GM12801 (cell line): ENCODE data around the gene DTNA.

Experiments
- TF ChIP-seq, protein P1 (sequence below): IDR thresholded peaks from one replicate; pipeline ENCODE4 v1.5.1; 2011; ENCODE audit warnings: control low read depth; ENCODE audit not compliant: insufficient read length; ENCODE audit errors: extremely low read depth

The DTNA gene

GRCh38 chr18:34834897-34835296, 124.8 kb downstream of the DTNA start:
- TF ChIP-seq, protein P1, sequence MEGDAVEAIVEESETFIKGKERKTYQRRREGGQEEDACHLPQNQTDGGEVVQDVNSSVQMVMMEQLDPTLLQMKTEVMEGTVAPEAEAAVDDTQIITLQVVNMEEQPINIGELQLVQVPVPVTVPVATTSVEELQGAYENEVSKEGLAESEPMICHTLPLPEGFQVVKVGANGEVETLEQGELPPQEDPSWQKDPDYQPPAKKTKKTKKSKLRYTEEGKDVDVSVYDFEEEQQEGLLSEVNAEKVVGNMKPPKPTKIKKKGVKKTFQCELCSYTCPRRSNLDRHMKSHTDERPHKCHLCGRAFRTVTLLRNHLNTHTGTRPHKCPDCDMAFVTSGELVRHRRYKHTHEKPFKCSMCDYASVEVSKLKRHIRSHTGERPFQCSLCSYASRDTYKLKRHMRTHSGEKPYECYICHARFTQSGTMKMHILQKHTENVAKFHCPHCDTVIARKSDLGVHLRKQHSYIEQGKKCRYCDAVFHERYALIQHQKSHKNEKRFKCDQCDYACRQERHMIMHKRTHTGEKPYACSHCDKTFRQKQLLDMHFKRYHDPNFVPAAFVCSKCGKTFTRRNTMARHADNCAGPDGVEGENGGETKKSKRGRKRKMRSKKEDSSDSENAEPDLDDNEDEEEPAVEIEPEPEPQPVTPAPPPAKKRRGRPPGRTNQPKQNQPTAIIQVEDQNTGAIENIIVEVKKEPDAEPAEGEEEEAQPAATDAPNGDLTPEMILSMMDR, result no peak

GRCh38 chr18:34835466-34835865, 125.4 kb downstream of the DTNA start:
- TF ChIP-seq, protein P1, result no peak

- TF ChIP-seq, protein P1, result no peak
Observed at GRCh38 chr18:34837769-34838272, 127.7 kb downstream of the DTNA start.

DNA sequence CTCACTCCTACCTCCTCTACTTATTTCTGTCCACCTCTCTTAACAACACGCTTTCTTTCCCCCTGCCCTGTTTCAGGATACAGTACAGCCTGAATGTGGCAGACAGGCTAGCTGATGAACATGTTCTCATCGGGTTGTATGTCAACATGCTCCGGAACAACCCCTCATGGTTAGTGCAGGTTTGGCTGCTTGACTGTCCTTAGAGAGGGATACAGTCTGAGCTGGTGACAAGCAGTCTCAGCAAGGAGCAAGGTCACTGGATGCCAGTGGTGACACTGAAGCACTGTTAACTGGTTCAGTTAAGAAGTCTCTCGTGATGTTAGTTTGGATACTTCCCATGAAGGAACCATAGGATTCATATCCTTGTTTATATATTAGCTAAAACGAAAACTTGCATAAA, 128.6 kb downstream of the DTNA start:
- TF ChIP-seq, protein P1, result no peak

- TF ChIP-seq, protein P1, result no peak
Observed at GRCh38 chr18:34840256-34840826, 130.2 kb downstream of the DTNA start.

GRCh38 chr18:34841891-34842290, 131.8 kb downstream of the DTNA start:
- TF ChIP-seq, protein P1, result no peak

GRCh38 chr18:34844072-34844471, 134.0 kb downstream of the DTNA start:
- TF ChIP-seq, protein P1, result no peak
